Hepatocyte (in vitro differentiated cells): ENCODE data around the gene TACC3. TPM values are rescaled to one million over a fixed set of nuclear protein-coding genes. Genes with fewer than 3 reads are reported as not detected.

ENCODE experiments used
- DNase-seq: peaks from one replicate; pipeline ENCODE4 v3.0.0-alpha.2; 2016; ENCODE audit warnings: low spot score
- H2AFZ ChIP-seq: fragments of 200-600 bp; sonication (generic); 2 replicates; pipeline ENCODE4 v1.6.0; 2016; ENCODE audit warnings: antibody characterized with exemption, mild to moderate bottlenecking
- H3K27ac ChIP-seq: fragments of 200-600 bp; sonication (generic); 2 replicates; pipeline ENCODE4 v1.5.1; 2016; ENCODE audit warnings: mild to moderate bottlenecking
- H3K27me3 ChIP-seq: fragments of 200-600 bp; sonication (generic); 2 replicates; pipeline ENCODE4 v1.6.1; 2016
- H3K36me3 ChIP-seq: fragments of 200-600 bp; sonication (generic); replicated peaks from 2 replicates; pipeline ENCODE4 v1.5.1; 2016; ENCODE audit warnings: low read depth; ENCODE audit not compliant: insufficient read depth
- H3K4me1 ChIP-seq: fragments of 200-600 bp; sonication (generic); 2 replicates; pipeline ENCODE4 v1.5.1; 2016; ENCODE audit warnings: mild to moderate bottlenecking, moderate library complexity; ENCODE audit not compliant: insufficient read depth
- H3K4me2 ChIP-seq: fragments of 200-600 bp; sonication (generic); 2 replicates; pipeline ENCODE4 v1.6.0; 2016
- H3K4me3 ChIP-seq: fragments of 200-600 bp; sonication (generic); 2 replicates; pipeline ENCODE4 v1.5.1; 2016; ENCODE audit warnings: mild to moderate bottlenecking
- H3K79me2 ChIP-seq: fragments of 200-600 bp; sonication (generic); 2 replicates; pipeline ENCODE4 v1.6.0; 2017; ENCODE audit warnings: mild to moderate bottlenecking
- H3K9me2 ChIP-seq: fragments of 200-600 bp; sonication (generic); replicated peaks from 2 replicates; pipeline ENCODE4 v1.6.0; 2017; ENCODE audit warnings: mild to moderate bottlenecking; ENCODE audit not compliant: insufficient read depth
- H3K9me3 ChIP-seq: fragments of 200-600 bp; sonication (generic); 2 replicates; pipeline ENCODE4 v1.5.1; 2016; ENCODE audit warnings: low read depth, mild to moderate bottlenecking
- H4K20me1 ChIP-seq: fragments of 200-600 bp; sonication (generic); 2 replicates; pipeline ENCODE4 v1.6.0; 2016; ENCODE audit warnings: mild to moderate bottlenecking; ENCODE audit not compliant: insufficient read depth, poor library complexity, severe bottlenecking
- CTCF ChIP-seq: fragments of 200-600 bp; sonication (generic); IDR thresholded peaks from 2 replicates; pipeline ENCODE4 v1.5.1; 2016; ENCODE audit warnings: antibody characterized with exemption, mild to moderate bottlenecking; ENCODE audit not compliant: poor library complexity
- EZH2 ChIP-seq: fragments of 200-600 bp; sonication (generic); IDR thresholded peaks from 2 replicates; pipeline ENCODE4 v1.6.1; 2016; ENCODE audit warnings: antibody characterized with exemption, mild to moderate bottlenecking, borderline replicate concordance
- EZH2phosphoT487 ChIP-seq: fragments of 200-600 bp; sonication (generic); IDR thresholded peaks from one replicate; pipeline ENCODE4 v1.6.1; 2018; ENCODE audit warnings: antibody characterized with exemption, mild to moderate bottlenecking, low read depth, moderate library complexity; ENCODE audit not compliant: unreplicated experiment, severe bottlenecking
- WGBS: methylation state at CpG from one replicate; pipeline ENCODE4 v1.1.6; 2016; ENCODE audit warnings: low lambda C conversion rate; ENCODE audit errors: missing lambda C conversion rate; 5-methylcytosine and 5-hydroxymethylcytosine counted together
- polyA plus RNA-seq: library from polyadenylated mRNA; unstranded; fragments of >200 nt; fragmentation: Nextera tagmentation; extraction: Ambion mirVana; gene quantifications from 2 replicates; pipeline ENCODE4 v1.2.1, GENCODE V29; 2016
- total RNA-seq: library from RNA; depleted of rRNA; stranded (reverse); fragments of >200 nt; gene quantifications from 2 replicates; pipeline ENCODE4 v1.2.3, GENCODE V29; 2014

Gene TACC3
- total and polyA plus RNA-seq, 2 experiments from 2014 or later: 9.3 to 14.8 TPM

- WGBS: 86% methylated on average over 19 of the region's 19 CpGs
- Histone ChIP-seq H2AFZ (no peak overlapping the region), H3K9me2 (no peaks in the 10 kb centered on the region), H3K36me3 (no peaks in the 10 kb centered on the region), H3K79me2 (no peaks in the 10 kb centered on the region), H4K20me1 (no peaks in the 10 kb centered on the region), H3K4me3 (no peak overlapping the region), H3K27ac (no peak overlapping the region), H3K27me3 (no peaks in the 10 kb centered on the region), H3K9me3 (no peaks in the 10 kb centered on the region), H3K4me1 (no peaks in the 10 kb centered on the region), H3K4me2 (no peak overlapping the region)
- DNase-seq: no peak
- no peak for TF ChIP-seq EZH2phosphoT487
- TF ChIP-seq CTCF: no peak
Measured at GRCh38 chr4:1675136-1675801, 46.1 kb upstream of the TACC3 start.

- Histone ChIP-seq H3K9me3 (no peaks in the 10 kb centered on the region), H3K36me3 (no peaks in the 10 kb centered on the region), H2AFZ (no peak overlapping the region), H3K4me2 (no peak overlapping the region), H3K79me2 (no peaks in the 10 kb centered on the region), H3K4me1 (no peaks in the 10 kb centered on the region), H3K4me3 (no peak overlapping the region), H4K20me1 (no peaks in the 10 kb centered on the region), H3K27ac (no peak overlapping the region), H3K9me2 (no peaks in the 10 kb centered on the region), H3K27me3 (no peaks in the 10 kb centered on the region)
- DNase-seq: no peak
- TF ChIP-seq EZH2phosphoT487 (no peak), EZH2 (no peak), CTCF (no peak)
- 79% methylated on average over 10 of the region's 10 CpGs for WGBS
Measured at GRCh38 chr4:1675802-1676137, 45.6 kb upstream of the TACC3 start.

GRCh38 chr4:1676605-1677525 lies 44.5 kb upstream of the TACC3 start:
- DNase-seq: no peak
- no peaks in the 10 kb centered on the region for H4K20me1 ChIP-seq
- H3K27me3 ChIP-seq: no peaks in the 10 kb centered on the region
- H3K36me3 ChIP-seq: no peaks in the 10 kb centered on the region
- no peak overlapping the region for H3K4me3 ChIP-seq
- no peaks in the 10 kb centered on the region for H3K9me2 ChIP-seq
- no peak overlapping the region for H2AFZ ChIP-seq
- H3K4me1 ChIP-seq: no peaks in the 10 kb centered on the region
- no peaks in the 10 kb centered on the region for H3K9me3 ChIP-seq
- no peak overlapping the region for H3K4me2 ChIP-seq
- TF ChIP-seq CTCF: no peak
- no peak for TF ChIP-seq EZH2
- no peak for TF ChIP-seq EZH2phosphoT487
- H3K27ac ChIP-seq: no peak overlapping the region
- no peaks in the 10 kb centered on the region for H3K79me2 ChIP-seq
- WGBS: 84% methylated on average over 25 of the region's 25 CpGs
